CD4-positive, CD25-positive, alpha-beta regulatory T cell (primary cell): ENCODE data around the gene SLC12A5. TPM values are rescaled to one million over a fixed set of nuclear protein-coding genes. Genes with fewer than 3 reads are reported as not detected.
"Not testable (repeated sequence)": the region's sequence is repeated elsewhere in the genome, so short reads cannot be mapped to it uniquely, and the experiment has no call there.

Experiments
- ATAC-seq, 2 donors: fragments of 150-1000 bp; cut with Tn5 transposase; one replicate each; pipeline ENCODE4 v1.10.0; 2021; ENCODE audit warnings: low read depth in 2 of 2, moderate number of reproducible peaks in 2 of 2, moderate library complexity in 1 of 2
- DNase-seq, 3 donors: peaks; one replicate each; pipeline versions ENCODE4 v3.0.0 to v3.0.0-alpha.2; 2012 to 2022; ENCODE audit warnings: mixed read lengths in 1 of 3
- H3K27ac ChIP-seq: one replicate; pipeline ENCODE4 v1.7.0; 2013; ENCODE audit warnings: mild to moderate bottlenecking, low read length; ENCODE audit not compliant: insufficient read depth, poor library complexity, severe bottlenecking
- H3K27me3 ChIP-seq: one replicate; pipeline ENCODE4 v1.7.0; 2013; ENCODE audit warnings: low read length; ENCODE audit not compliant: control insufficient read depth, insufficient read depth
- H3K36me3 ChIP-seq: one replicate; pipeline ENCODE4 v1.7.0; 2013; ENCODE audit warnings: mild to moderate bottlenecking, low read length, moderate library complexity; ENCODE audit not compliant: control insufficient read depth, insufficient read depth
- H3K4me1 ChIP-seq: 2 replicates; pipeline ENCODE4 v1.7.0; 2013; ENCODE audit warnings: mild to moderate bottlenecking, low read length; ENCODE audit not compliant: insufficient read depth, control insufficient read depth, poor library complexity, severe bottlenecking
- H3K4me3 ChIP-seq: one replicate; pipeline ENCODE4 v1.7.0; 2013; ENCODE audit warnings: low read depth, mild to moderate bottlenecking, low read length, moderate library complexity
- H3K9me3 ChIP-seq, 2 experiments: 1 replicate in 1 of 2; 2 replicates in 1 of 2; pipeline ENCODE4 v1.7.0; 2013; ENCODE audit warnings: low read length in 2 of 2, mild to moderate bottlenecking in 1 of 2, moderate library complexity in 1 of 2; ENCODE audit not compliant: control insufficient read depth in 2 of 2
- H3K27ac Mint-ChIP-seq, 3 donors: one replicate each; pipeline ENCODE4 v1.8.0; 2020 to 2022; ENCODE audit warnings: mild to moderate bottlenecking in 3 of 3, mixed read lengths in 3 of 3, moderate library complexity in 2 of 3
- H3K27me3 Mint-ChIP-seq: one replicate; pipeline ENCODE4 v1.8.0; 2022; ENCODE audit warnings: mild to moderate bottlenecking, mixed read lengths
- H3K36me3 Mint-ChIP-seq: one replicate; pipeline ENCODE4 v1.8.0; 2020; ENCODE audit warnings: mixed read lengths
- H3K4me1 Mint-ChIP-seq, 4 donors: one replicate each; pipeline ENCODE4 v1.8.0; 2020 to 2022; ENCODE audit warnings: mixed read lengths in 4 of 4, mild to moderate bottlenecking in 1 of 4
- H3K4me3 Mint-ChIP-seq, 4 donors: one replicate each; pipeline ENCODE4 v1.8.0; 2020 to 2022; ENCODE audit warnings: mild to moderate bottlenecking in 4 of 4, mixed read lengths in 4 of 4, moderate library complexity in 3 of 4
- H3K9me3 Mint-ChIP-seq, 7 donors: one replicate each; pipeline ENCODE4 v1.8.0; 2020 to 2022; ENCODE audit warnings: mixed read lengths in 7 of 7, mild to moderate bottlenecking in 3 of 7, moderate library complexity in 2 of 7
- polyA plus RNA-seq, 4 donors: library from polyadenylated mRNA; unstranded; fragments of 300-500 nt; fragmentation: Illumina TruSeq; gene quantifications; one replicate each; pipeline ENCODE4 v1.2.3, GENCODE V29; 2021
- total RNA-seq: library from RNA; stranded (reverse); gene quantifications from one replicate; pipeline ENCODE4 v1.2.3, GENCODE V29; 2022

The SLC12A5 gene
- total and polyA plus RNA-seq, 5 donors from 2014 or later, result not detected

GRCh38 chr20:46085179-46085851 lies 56.3 kb downstream of the SLC12A5 start:
- ATAC-seq, result no peak
- peaks cover 3% of the 10 kb centered on the region for H3K36me3 Mint-ChIP-seq
- no peaks in the 10 kb centered on the region for H3K27me3 Mint-ChIP-seq
- no peak overlapping the region for H3K27ac ChIP-seq
- no peaks in the 10 kb centered on the region for H3K27me3 ChIP-seq
- H3K4me3 ChIP-seq, result no peak overlapping the region
- H3K9me3 Mint-ChIP-seq, result no peaks in the 10 kb centered on the region
- H3K4me1 Mint-ChIP-seq, result peaks cover 54 to 87% (median 70%) of the 10 kb centered on the region in 4 donors
- no peaks in the 10 kb centered on the region for H3K36me3 ChIP-seq
- H3K4me1 ChIP-seq, result peaks cover 52% of the 10 kb centered on the region
- peak overlapping the region; percentile 1 to 52 (median 36) for H3K4me3 Mint-ChIP-seq
- DNase-seq, result no peak
- H3K27ac Mint-ChIP-seq, result no peak overlapping the region
- no peaks in the 10 kb centered on the region for H3K9me3 ChIP-seq

- Histone ChIP-seq H3K4me1 (peaks cover 52% of the 10 kb centered on the region), H3K27me3 (no peaks in the 10 kb centered on the region), H3K4me3 (peak overlapping the region; percentile 8), H3K36me3 (no peaks in the 10 kb centered on the region), H3K27ac (no peak overlapping the region), H3K9me3 (no peaks in the 10 kb centered on the region)
- H3K36me3 Mint-ChIP-seq, result no peaks in the 10 kb centered on the region
- peaks cover 49 to 80% (median 60%) of the 10 kb centered on the region in 4 donors for H3K4me1 Mint-ChIP-seq
- ATAC-seq, result no peak
- DNase-seq, result peak in 2 of 3 donors; percentile 15 to 45
- peaks cover 4% of the 10 kb centered on the region for H3K27me3 Mint-ChIP-seq
- H3K4me3 Mint-ChIP-seq, result peak overlapping the region; percentile 88 to 95 (median 91)
- peak overlapping the region in 1 of 3 donors; percentile 70 for H3K27ac Mint-ChIP-seq
- no peaks in the 10 kb centered on the region for H3K9me3 Mint-ChIP-seq
These were observed 58.1 kb downstream of the SLC12A5 start for GRCh38 chr20:46087161-46087560.

GRCh38 chr20:46088409-46089166 lies 59.6 kb downstream of the SLC12A5 start:
- H3K9me3 Mint-ChIP-seq, result peaks cover 0 to 1% (median 0%) of the 10 kb centered on the region in 7 donors
- Histone ChIP-seq H3K9me3 (no peaks in the 10 kb centered on the region), H3K4me1 (peaks cover 44% of the 10 kb centered on the region), H3K36me3 (no peaks in the 10 kb centered on the region), H3K27ac (peak overlapping the region; percentile 89), H3K27me3 (no peaks in the 10 kb centered on the region), H3K4me3 (peak overlapping the region; percentile 85)
- H3K27me3 Mint-ChIP-seq, result peaks cover 4% of the 10 kb centered on the region
- DNase-seq (peak in 2 of 3 donors; percentile 4 to 34), ATAC-seq (no peak)
- peaks cover 37 to 65% (median 47%) of the 10 kb centered on the region in 4 donors for H3K4me1 Mint-ChIP-seq
- peak overlapping the region in 2 of 3 donors; percentile 70 to 73 for H3K27ac Mint-ChIP-seq
- peak overlapping the region; percentile 88 to 95 (median 91) for H3K4me3 Mint-ChIP-seq
- H3K36me3 Mint-ChIP-seq, result no peaks in the 10 kb centered on the region

- H3K4me1 ChIP-seq, result peaks cover 44% of the 10 kb centered on the region
These were observed 60.1 kb downstream of the SLC12A5 start for GRCh38 chr20:46089167-46089416.

GRCh38 chr20:46089417-46090388 lies 60.7 kb downstream of the SLC12A5 start, which contains the start of gene NCOA5:
NCOA5 (minus strand) TSS chr20:46089962; CDS start chr20:46079424, 10,538 bp downstream.
- peaks cover 0 to 1% (median 0%) of the 10 kb centered on the region in 7 donors for H3K9me3 Mint-ChIP-seq
- no peaks in the 10 kb centered on the region for H3K36me3 ChIP-seq
- peaks cover 30 to 54% (median 41%) of the 10 kb centered on the region in 4 donors for H3K4me1 Mint-ChIP-seq

More at GRCh38 chr20:46089167-46089416, 60.1 kb downstream of the SLC12A5 start:
- DNase-seq, result no peak
- Mint-ChIP-seq H3K9me3 (peaks cover 0 to 1% (median 0%) of the 10 kb centered on the region in 7 donors), H3K27ac (peak overlapping the region; percentile 60 to 71 (median 70)), H3K4me3 (peak overlapping the region; percentile 88 to 95 (median 91)), H3K27me3 (peaks cover 4% of the 10 kb centered on the region), H3K4me1 (peaks cover 33 to 60% (median 44%) of the 10 kb centered on the region in 4 donors), H3K36me3 (no peaks in the 10 kb centered on the region)
- Histone ChIP-seq H3K27ac (peak overlapping the region; percentile 89), H3K36me3 (no peaks in the 10 kb centered on the region), H3K9me3 (no peaks in the 10 kb centered on the region), H3K27me3 (no peaks in the 10 kb centered on the region), H3K4me3 (peak overlapping the region; percentile 85)
- no peak for ATAC-seq

GRCh38 chr20:46091622-46092535 lies 62.9 kb downstream of the SLC12A5 start:
- not testable (repeated sequence) for H3K4me3 ChIP-seq, H3K27me3 ChIP-seq, H3K9me3 Mint-ChIP-seq, H3K27ac Mint-ChIP-seq, H3K9me3 ChIP-seq, H3K36me3 ChIP-seq, H3K36me3 Mint-ChIP-seq, DNase-seq, ATAC-seq, H3K27ac ChIP-seq
- H3K4me1 ChIP-seq, result peaks cover 26% of the 10 kb centered on the region
- Mint-ChIP-seq H3K27me3 (peaks cover 12% of the 10 kb centered on the region), H3K4me1 (peaks cover 19 to 32% (median 22%) of the 10 kb centered on the region in 4 donors), H3K4me3 (peak overlapping the region in 1 of 4 donors; percentile 4)

More at GRCh38 chr20:46089417-46090388, 60.7 kb downstream of the SLC12A5 start, which contains the start of gene NCOA5:
- no peaks in the 10 kb centered on the region for H3K27me3 ChIP-seq
- no peaks in the 10 kb centered on the region for H3K36me3 Mint-ChIP-seq
- no peaks in the 10 kb centered on the region for H3K9me3 ChIP-seq
- peak within 1 kb of the TSS; percentile 88 to 95 (median 92) for H3K4me3 Mint-ChIP-seq
- DNase-seq, result peak; percentile 90 to 96 (median 95)
- peaks cover 4% of the 10 kb centered on the region for H3K27me3 Mint-ChIP-seq
- peak within 1 kb of the TSS; percentile 89 for H3K27ac ChIP-seq
- peaks cover 44% of the 10 kb centered on the region for H3K4me1 ChIP-seq
- H3K27ac Mint-ChIP-seq, result peak within 1 kb of the TSS; percentile 70 to 90 (median 90)
- H3K4me3 ChIP-seq, result peak within 1 kb of the TSS; percentile 90
- ATAC-seq, result peak; percentile 92
